Measurements from ENCODE around the gene HNRNPR. TPM values are rescaled to one million over a fixed set of nuclear protein-coding genes. Genes with fewer than 3 reads are reported as not detected.

HNRNPR gene
- total and polyA plus RNA-seq, 12 donors = 36.5 to 190 (median 89.7) TPM

DNA sequence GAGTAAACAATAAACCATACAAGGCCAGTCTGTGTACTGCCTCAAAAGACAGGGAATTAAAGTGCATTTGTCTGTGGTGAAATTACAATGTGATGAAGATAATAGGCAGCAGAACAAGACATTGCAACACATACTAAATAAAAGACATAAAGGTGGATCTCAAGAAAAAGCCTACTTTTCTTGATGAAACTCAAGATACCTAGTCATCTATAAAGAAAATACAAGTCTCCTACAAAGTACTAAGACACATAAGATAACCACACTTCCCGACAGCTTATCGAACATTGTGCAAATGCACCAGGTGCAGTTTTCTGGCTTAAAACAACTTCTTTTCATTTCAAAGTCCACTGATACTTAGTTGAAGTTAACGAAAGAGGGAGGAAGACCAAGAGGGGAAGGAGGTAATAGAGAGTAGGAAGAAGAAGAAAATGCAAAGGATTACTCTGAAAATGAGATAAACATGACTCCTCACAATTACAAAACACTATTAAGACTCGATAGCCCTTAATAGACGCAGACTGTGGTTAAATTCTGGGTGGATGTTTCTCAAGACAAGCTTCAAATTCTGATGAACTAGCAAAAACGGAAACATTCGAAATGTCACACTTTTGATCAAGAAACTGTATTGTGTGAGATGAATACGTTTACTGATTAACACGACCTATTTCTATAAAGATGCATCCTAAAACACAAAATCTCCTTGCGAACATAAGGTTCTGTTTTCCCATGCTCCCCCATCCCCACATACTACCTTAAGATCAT is 2.0 kb downstream of the HNRNPR start:
- Histone ChIP-seq H3K36me3 (replicated peaks in 1 of 2) (peaks cover 0 to 9% of the 10 kb centered on the region in 2 donors), H3K4me1 (replicated peaks in 1 of 2) (peaks cover 29 to 63% of the 10 kb centered on the region in 2 donors), H3K27me3 (no peaks in the 10 kb centered on the region), H3K9me3 (replicated peaks in 1 of 3) (no peaks in the 10 kb centered on the region), H3K27ac (peak overlapping the region in 3 of 5 donors; percentile 13 to 98 (median 95)), H3K4me3 (peak overlapping the region in 2 of 4 donors; percentile 56 to 97)
- DNase-seq = no peak
- WGBS, 4 donors = 5 to 9% (median 8%) methylated on average over 10 of the region's 10 CpGs
- intact Hi-C loops (cut with DNase I) = loop anchor here (5.0 to 10.0 kb wide), 2 partner anchors 55 to 143 kb away; partner anchors contain the start of gene ASAP3 (in 1 of the 2)
- TF ChIP-seq, protein P1, sequence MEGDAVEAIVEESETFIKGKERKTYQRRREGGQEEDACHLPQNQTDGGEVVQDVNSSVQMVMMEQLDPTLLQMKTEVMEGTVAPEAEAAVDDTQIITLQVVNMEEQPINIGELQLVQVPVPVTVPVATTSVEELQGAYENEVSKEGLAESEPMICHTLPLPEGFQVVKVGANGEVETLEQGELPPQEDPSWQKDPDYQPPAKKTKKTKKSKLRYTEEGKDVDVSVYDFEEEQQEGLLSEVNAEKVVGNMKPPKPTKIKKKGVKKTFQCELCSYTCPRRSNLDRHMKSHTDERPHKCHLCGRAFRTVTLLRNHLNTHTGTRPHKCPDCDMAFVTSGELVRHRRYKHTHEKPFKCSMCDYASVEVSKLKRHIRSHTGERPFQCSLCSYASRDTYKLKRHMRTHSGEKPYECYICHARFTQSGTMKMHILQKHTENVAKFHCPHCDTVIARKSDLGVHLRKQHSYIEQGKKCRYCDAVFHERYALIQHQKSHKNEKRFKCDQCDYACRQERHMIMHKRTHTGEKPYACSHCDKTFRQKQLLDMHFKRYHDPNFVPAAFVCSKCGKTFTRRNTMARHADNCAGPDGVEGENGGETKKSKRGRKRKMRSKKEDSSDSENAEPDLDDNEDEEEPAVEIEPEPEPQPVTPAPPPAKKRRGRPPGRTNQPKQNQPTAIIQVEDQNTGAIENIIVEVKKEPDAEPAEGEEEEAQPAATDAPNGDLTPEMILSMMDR (IDR thresholded peaks at IDR 0.05) = no peak
- TF ChIP-seq POLR2A (IDR thresholded peaks at IDR 0.05) = no peak

- 51 to 65% (median 59%) methylated on average over 4 of the region's 4 CpGs for WGBS, 4 donors
- intact Hi-C loops (cut with DNase I) = loop anchor here (5.0 to 10.0 kb wide), 3 partner anchors 58 to 145 kb away; partner anchors contain the start of gene ASAP3 (in 1 of the 2)
- no peak overlapping the region for H3K27ac ChIP-seq
- no peak overlapping the region for H3K4me3 ChIP-seq
- TF ChIP-seq POLR2A (IDR thresholded peaks at IDR 0.05) = no peak
- TF ChIP-seq, protein P1 (IDR thresholded peaks at IDR 0.05) = no peak
- peaks cover 0 to 30% of the 10 kb centered on the region in 2 donors for H3K36me3 ChIP-seq (replicated peaks in 1 of 2)
- H3K27me3 ChIP-seq = no peaks in the 10 kb centered on the region
- no peaks in the 10 kb centered on the region for H3K9me3 ChIP-seq (replicated peaks in 1 of 3)
- H3K4me1 ChIP-seq (replicated peaks in 1 of 2) = peaks cover 29 to 57% of the 10 kb centered on the region in 2 donors
- DNase-seq = no peak
Observed at GRCh38 chr1:23339632-23340031, 4.5 kb downstream of the HNRNPR start.

GRCh38 chr1:23337869-23338268 is 6.2 kb downstream of the HNRNPR start:
- TF ChIP-seq, protein P1 (IDR thresholded peaks at IDR 0.05) = no peak
- intact Hi-C loops (cut with DNase I) = loop anchor here in 1 of 2 donors (10.0 kb wide), 1 partner anchor 67 kb away; no protein-coding TSS in a partner anchor
- Histone ChIP-seq H3K4me3 (no peak overlapping the region), H3K27me3 (no peaks in the 10 kb centered on the region), H3K9me3 (replicated peaks in 1 of 3) (no peaks in the 10 kb centered on the region), H3K4me1 (replicated peaks in 1 of 2) (peaks cover 29 to 56% of the 10 kb centered on the region in 2 donors), H3K36me3 (replicated peaks in 1 of 2) (peaks cover 0 to 47% of the 10 kb centered on the region in 2 donors), H3K27ac (no peak overlapping the region)
- 73 to 80% (median 78%) methylated on average over 2 of the region's 2 CpGs for WGBS, 4 donors
- DNase-seq = no peak

DNA sequence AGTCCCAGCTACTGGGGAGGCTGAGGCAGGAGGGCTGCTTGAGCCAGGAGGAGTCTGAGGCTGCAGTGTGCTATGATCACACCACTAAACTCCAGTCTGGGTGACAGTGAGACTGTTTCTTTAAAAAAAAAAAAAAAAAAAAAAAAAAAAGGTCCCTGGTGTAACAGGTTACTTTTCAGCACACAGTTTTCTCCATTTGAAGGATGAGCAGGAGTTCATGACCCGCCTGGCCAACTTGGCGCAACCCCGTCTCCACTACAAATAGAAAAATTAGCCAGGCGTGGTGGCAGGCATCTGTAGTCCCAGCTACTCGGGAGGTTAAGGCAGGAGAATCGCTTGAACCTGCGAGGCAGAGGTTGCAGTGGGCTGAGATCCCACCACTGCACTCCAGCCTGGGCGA is 12.4 kb downstream of the HNRNPR start:
- WGBS, 4 donors = 79 to 96% (median 90%) methylated on average over 8 of the region's 8 CpGs
- DNase-seq = no peak
- no peak overlapping the region for H3K27ac ChIP-seq
- H3K36me3 ChIP-seq (replicated peaks in 1 of 2) = peaks cover 0 to 92% of the 10 kb centered on the region in 2 donors
- H3K4me3 ChIP-seq = no peak overlapping the region
- no peaks in the 10 kb centered on the region for H3K27me3 ChIP-seq
- no peaks in the 10 kb centered on the region for H3K9me3 ChIP-seq (replicated peaks in 1 of 3)
- intact Hi-C loops (cut with DNase I) = loop anchor here in 1 of 2 donors (10.0 kb wide), 1 partner anchor 73 kb away; no protein-coding TSS in a partner anchor
- no peak for TF ChIP-seq POLR2A (IDR thresholded peaks at IDR 0.05)
- TF ChIP-seq, protein P1 (IDR thresholded peaks at IDR 0.05) = no peak
- H3K4me1 ChIP-seq (replicated peaks in 1 of 2) = peaks cover 0 to 24% of the 10 kb centered on the region in 2 donors
